NB4 (cell line): Measurements from ENCODE around the gene TMEM170B.

Source experiments
- CTCF ChIP-seq: IDR thresholded peaks from one replicate; pipeline ENCODE4 v1.5.1; 2012; ENCODE audit warnings: low read depth, low read length
- MAX ChIP-seq: IDR thresholded peaks from 2 replicates; pipeline ENCODE4 v1.6.1; 2011; ENCODE audit warnings: low read depth, low read length
- MYC ChIP-seq: IDR thresholded peaks from 2 replicates; pipeline ENCODE4 v1.6.1; 2011; ENCODE audit warnings: low read depth, low read length
- POLR2A ChIP-seq: IDR thresholded peaks from 2 replicates; pipeline ENCODE4 v1.6.1; 2011; ENCODE audit warnings: mild to moderate bottlenecking; ENCODE audit not compliant: insufficient read length; ENCODE audit errors: extremely low read depth

- TF ChIP-seq CTCF (no peak), POLR2A (no peak), MYC (no peak), MAX (no peak)
Measured at GRCh38 chr6:11497107-11497506, 40.4 kb upstream of the TMEM170B start.
